Keratinocyte (primary cell): ENCODE data around the gene SPECC1L. TPM values are rescaled to one million over a fixed set of nuclear protein-coding genes. Genes with fewer than 3 reads are reported as not detected.

ENCODE experiments used
- DNase-seq: peaks from one replicate; pipeline ENCODE4 v3.0.0-alpha.2; 2011; ENCODE audit warnings: low read depth, missing footprints, low spot score
- FAIRE-seq: peaks from 2 replicates; lab custom pipeline; 2011; peaks lifted over from hg19 to GRCh38; lab: Jason Lieb, UNC
- H2AFZ ChIP-seq: 2 replicates; pipeline ENCODE4 v1.6.0; 2012; ENCODE audit warnings: low read length, control low read depth, inconsistent platforms; ENCODE audit not compliant: control insufficient read depth
- H3K27ac ChIP-seq: 2 replicates; pipeline ENCODE4 v1.5.1; 2011; ENCODE audit warnings: low read length; ENCODE audit not compliant: control insufficient read depth, insufficient read depth
- H3K27me3 ChIP-seq: 3 replicates; pipeline ENCODE4 v1.6.0; 2011; ENCODE audit warnings: low read length; ENCODE audit not compliant: control insufficient read depth, insufficient read depth; ENCODE audit errors: extremely low read depth
- H3K36me3 ChIP-seq, 2 experiments: 2 replicates in 1 of 2; 3 replicates in 1 of 2; pipeline ENCODE4 v1.5.1; 2011; ENCODE audit warnings: low read length in 2 of 2, mild to moderate bottlenecking in 1 of 2; ENCODE audit not compliant: control insufficient read depth in 2 of 2, insufficient read depth in 2 of 2; ENCODE audit errors: extremely low read depth in 1 of 2
- H3K4me1 ChIP-seq: 3 replicates; pipeline ENCODE4 v1.5.1; 2011; ENCODE audit warnings: low read length; ENCODE audit not compliant: control insufficient read depth, insufficient read depth; ENCODE audit errors: extremely low read depth
- H3K4me2 ChIP-seq: 3 replicates; pipeline ENCODE4 v1.6.0; 2011; ENCODE audit warnings: low read depth, low read length; ENCODE audit not compliant: control insufficient read depth, insufficient read depth; ENCODE audit errors: extremely low read depth
- H3K4me3 ChIP-seq, 3 experiments: fragments of 200-600 bp in 1 of 3; sonication (generic) in 1 of 3; 2 replicates in 2 of 3; 3 replicates in 1 of 3; pipeline ENCODE4 v1.5.1; 2011 to 2016; ENCODE audit warnings: low read length in 3 of 3, mild to moderate bottlenecking in 3 of 3, control low read depth in 2 of 3, inconsistent platforms in 1 of 3, low read depth in 1 of 3, mixed read lengths in 1 of 3, mixed run types in 1 of 3, moderate library complexity in 1 of 3; ENCODE audit not compliant: control insufficient read depth in 2 of 3, insufficient read depth in 2 of 3; ENCODE audit errors: extremely low read depth in 1 of 3
- H3K79me2 ChIP-seq: 2 replicates; pipeline ENCODE4 v1.6.0; 2012; ENCODE audit warnings: low read length; ENCODE audit not compliant: control insufficient read depth, insufficient read depth
- H3K9ac ChIP-seq: 3 replicates; pipeline ENCODE4 v1.6.0; 2011; ENCODE audit warnings: low read length; ENCODE audit not compliant: control insufficient read depth, insufficient read depth; ENCODE audit errors: extremely low read depth
- H3K9me1 ChIP-seq: 3 replicates; pipeline ENCODE4 v1.6.0; 2011; ENCODE audit warnings: low read length; ENCODE audit not compliant: control insufficient read depth, insufficient read depth; ENCODE audit errors: extremely low read depth
- H3K9me3 ChIP-seq: 2 replicates; pipeline ENCODE4 v1.5.1; 2012; ENCODE audit warnings: low read depth, low read length; ENCODE audit not compliant: control insufficient read depth
- H4K20me1 ChIP-seq: 3 replicates; pipeline ENCODE4 v1.6.0; 2011; ENCODE audit warnings: low read length; ENCODE audit not compliant: control insufficient read depth, insufficient read depth; ENCODE audit errors: extremely low read depth
- CTCF ChIP-seq, 3 experiments: IDR thresholded peaks in 1 of 3; conservative IDR thresholded peaks in 1 of 3; optimal IDR thresholded peaks in 1 of 3; 2 replicates in 2 of 3; 3 replicates in 1 of 3; pipeline versions ENCODE3 to v1.5.1; 2011; ENCODE audit warnings: low read length in 3 of 3, mild to moderate bottlenecking in 3 of 3, moderate library complexity in 2 of 3, control low read depth in 1 of 3, inconsistent platforms in 1 of 3; ENCODE audit not compliant: insufficient read depth in 2 of 3; ENCODE audit errors: extremely low read depth in 1 of 3
- EZH2 ChIP-seq: IDR thresholded peaks from one replicate; pipeline ENCODE4 v1.6.1; 2012; ENCODE audit warnings: inconsistent platforms, mild to moderate bottlenecking, low read length, moderate library complexity
- dilution Hi-C: fragments of 300-500 bp; cut with MboI; formaldehyde crosslinking; loops from one replicate; pipeline ENCODE4 v1.7.0; 2020; ENCODE audit warnings: low sequenced_read_pairs; ENCODE audit not compliant: extremely low pct_ligation_motif_present
- polyA plus RNA-seq, 5 experiments: library from polyadenylated mRNA; depleted of rRNA in 3 of 5; stranded (reverse) in 3 of 5; stranded (forward) in 1 of 5; unstranded in 1 of 5; fragments of >200 nt; gene quantifications; 1 replicate in 1 of 5; 2 replicates in 3 of 5; 3 replicates in 1 of 5; pipeline versions ENCODE4 v1.2.1 to v1.2.3, GENCODE V29; 2011 to 2012; ENCODE audit warnings: missing spikeins in 2 of 5, low read depth in 1 of 5, low replicate concordance in 1 of 5

SPECC1L gene
- polyA plus RNA-seq, 1 donor (not counting 4 experiments of a cell fraction or from before 2014, with no cell fraction given): 19.3 TPM

GRCh38 chr22:24455751-24456426 lies 185.3 kb downstream of the SPECC1L start:
- DNase-seq: no peak
- FAIRE-seq: no peak
- Histone ChIP-seq H3K4me3 (no peak overlapping the region), H3K4me1 (no peaks in the 10 kb centered on the region), H3K27ac (no peak overlapping the region), H3K9me1 (no peaks in the 10 kb centered on the region), H3K79me2 (no peaks in the 10 kb centered on the region), H3K36me3 (no peaks in the 10 kb centered on the region), H4K20me1 (no peaks in the 10 kb centered on the region), H3K9ac (no peak overlapping the region), H2AFZ (no peak overlapping the region), H3K27me3 (no peaks in the 10 kb centered on the region), H3K4me2 (no peak overlapping the region), H3K9me3 (peaks cover 1% of the 10 kb centered on the region)
- TF ChIP-seq CTCF (optimal IDR thresholded peaks at IDR 0.05 in 1 of 3, IDR thresholded peaks at IDR 0.05 in 1 of 3, conservative IDR thresholded peaks at IDR 0.05 in 1 of 3; ENCODE audit: extremely low read depth in 1 of 3, insufficient read depth in 2 of 3, low read length in 3 of 3): no peak
- no peak for TF ChIP-seq EZH2
- dilution Hi-C loops: no loop called here

DNA sequence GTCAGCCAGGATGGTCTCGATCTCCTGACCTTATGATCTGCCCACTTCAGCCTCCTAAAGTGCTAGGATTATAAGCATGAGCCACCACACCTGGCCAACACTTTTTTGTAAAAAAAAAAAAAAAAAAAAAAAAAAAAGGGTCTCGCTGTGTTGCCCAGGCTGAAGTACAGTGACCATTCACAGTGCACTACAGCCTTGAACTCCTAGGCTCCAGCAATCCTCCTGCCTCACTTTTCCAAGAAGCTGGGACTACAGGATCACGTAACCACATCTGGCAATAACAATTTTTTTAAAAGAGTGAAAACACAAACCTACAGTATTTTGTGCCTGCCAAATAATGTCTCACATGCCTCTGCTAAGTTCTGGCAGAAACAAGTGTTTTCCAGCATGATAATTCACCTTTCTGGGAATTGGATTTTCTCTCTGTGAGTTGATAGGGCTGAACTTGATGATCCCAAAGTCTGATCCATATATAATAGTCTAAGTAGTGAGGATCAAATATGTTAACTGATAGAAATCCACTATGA lies 187.3 kb downstream of the SPECC1L start:
- no peaks in the 10 kb centered on the region for H3K27me3 ChIP-seq
- dilution Hi-C loops: no loop called here
- H4K20me1 ChIP-seq: no peaks in the 10 kb centered on the region

More for the DNA sequence above, 187.3 kb downstream of the SPECC1L start:
- no peak for DNase-seq
- Histone ChIP-seq H2AFZ (no peak overlapping the region), H3K9ac (no peak overlapping the region), H3K36me3 (no peaks in the 10 kb centered on the region), H3K9me1 (no peaks in the 10 kb centered on the region), H3K9me3 (no peaks in the 10 kb centered on the region), H3K27ac (no peak overlapping the region), H3K4me2 (no peak overlapping the region), H3K4me1 (no peaks in the 10 kb centered on the region), H3K4me3 (no peak overlapping the region), H3K79me2 (no peaks in the 10 kb centered on the region)
- TF ChIP-seq EZH2: no peak
- no peak for FAIRE-seq
